Stomach (tissue), 9 donors: Measurements from ENCODE around the gene SAMD14. TPM values are rescaled to one million over a fixed set of nuclear protein-coding genes. Genes with fewer than 3 reads are reported as not detected.
A peak's percentile ranks its signal among the peaks of the same experiment; 100 is the strongest.

Experiments
- DNase-seq, 2 donors: peaks; one replicate each; pipeline versions ENCODE4 v3.0.0 to v3.0.0-alpha.2; 2013 to 2019
- H3K27ac ChIP-seq, 5 donors: fragments of 200-600 bp in 4 of 5; sonication (generic) in 4 of 5; one replicate each; pipeline ENCODE4 v1.5.1; 2013 to 2019; ENCODE audit warnings: mild to moderate bottlenecking in 1 of 5, moderate library complexity in 1 of 5
- H3K27me3 ChIP-seq, 3 donors: fragments of 200-600 bp; sonication (generic); one replicate each; pipeline ENCODE4 v1.5.1; 2017 to 2019; ENCODE audit warnings: mixed run types in 1 of 3
- H3K36me3 ChIP-seq, 4 donors: fragments of 200-600 bp; sonication (generic); 1 replicate in 3 of 4; 2 replicates in 1 of 4; pipeline ENCODE4 v1.5.1; 2016 to 2019
- H3K4me1 ChIP-seq, 4 donors: fragments of 200-600 bp; sonication (generic); one replicate each; pipeline ENCODE4 v1.5.1; 2016 to 2019
- H3K4me3 ChIP-seq, 4 donors: fragments of 200-600 bp; sonication (generic) in 3 of 4; one replicate each; pipeline ENCODE4 v1.5.1; 2016 to 2019; ENCODE audit warnings: mild to moderate bottlenecking in 1 of 4
- H3K9me3 ChIP-seq, 4 donors: fragments of 200-600 bp; sonication (generic); one replicate each; pipeline ENCODE4 v1.5.1; 2016 to 2019
- CTCF ChIP-seq, 7 experiments: fragments of 450-650 bp in 4 of 7; fragments of 200-600 bp in 3 of 7; sonication (generic) in 3 of 7; IDR thresholded peaks; one replicate each; pipeline ENCODE4 v1.5.1; 2016 to 2019; ENCODE audit warnings: antibody characterized with exemption in 7 of 7, control low read depth in 2 of 7, mild to moderate bottlenecking in 1 of 7
- EP300 ChIP-seq: sonication (generic); formaldehyde crosslinking; IDR thresholded peaks from one replicate; pipeline ENCODE4 v1.6.1; 2017; ENCODE audit warnings: antibody characterized with exemption
- POLR2A ChIP-seq, 4 donors: fragments of 450-650 bp; IDR thresholded peaks; one replicate each; pipeline ENCODE4 v1.6.1; 2016; ENCODE audit warnings: antibody characterized with exemption in 4 of 4, control low read depth in 2 of 4, mild to moderate bottlenecking in 1 of 4, moderate library complexity in 1 of 4
- POLR2AphosphoS5 ChIP-seq, 3 donors: sonication (generic); formaldehyde crosslinking; IDR thresholded peaks; one replicate each; pipeline ENCODE4 v1.6.1; 2016; ENCODE audit warnings: antibody characterized with exemption in 3 of 3
- WGBS, 5 donors: extraction: QIAGEN DNeasy Blood & Tissue Kit in 3 of 5; methylation state at CpG; one replicate each; pipeline versions ENCODE4 v1.1.5 to v1.1.7; 2013 to 2018; 5-methylcytosine and 5-hydroxymethylcytosine counted together
- intact Hi-C: fragments of 100-400 bp; cut with DNase I; formaldehyde crosslinking; loops from one replicate; pipeline ENCODE4 v1.15.1; 2023; ENCODE audit warnings: low total_unique reads
- polyA plus RNA-seq, 3 donors: library from polyadenylated mRNA; stranded (reverse); fragments of 200-250 nt; gene quantifications; one replicate each; pipeline ENCODE4 v1.2.3, GENCODE V29; 2013
- total RNA-seq, 5 donors: library from RNA; depleted of rRNA; stranded (reverse); fragments of >200 nt; gene quantifications; one replicate each; pipeline versions ENCODE4 v1.1.0 to v1.2.3, GENCODE V29; 2014 to 2016
- donor health status: healthy with polysubstance abuse.
- donor health status: Bipolar disorder and iron deficiency.
- donor health status: healthy.

Gene SAMD14
- total and polyA plus RNA-seq, 8 donors = 1.3 to 87.0 (median 1.8) TPM; not detected in 2

GRCh38 chr17:50114401-50114800 is 15.6 kb downstream of the SAMD14 start:
- no peak overlapping the region for H3K4me3 ChIP-seq
- H3K27me3 ChIP-seq = peaks cover 0 to 33% (median 10%) of the 10 kb centered on the region in 3 donors
- no peaks in the 10 kb centered on the region for H3K9me3 ChIP-seq
- no peak for TF ChIP-seq EP300
- TF ChIP-seq POLR2A (IDR thresholded peaks at IDR 0.05) = no peak
- TF ChIP-seq CTCF (IDR thresholded peaks at IDR 0.05) = no peak
- no peak for TF ChIP-seq POLR2AphosphoS5 (IDR thresholded peaks at IDR 0.05)
- WGBS, 5 donors = 71 to 87% (median 80%) methylated on average over 2 to 4 of the region's 4 CpGs
- H3K36me3 ChIP-seq = peaks cover 0 to 21% (median 20%) of the 10 kb centered on the region in 4 donors
- no peak overlapping the region for H3K27ac ChIP-seq
- H3K4me1 ChIP-seq = peaks cover 39 to 60% (median 47%) of the 10 kb centered on the region in 4 donors
- DNase-seq = no peak
- intact Hi-C loops = no loop called here

DNA sequence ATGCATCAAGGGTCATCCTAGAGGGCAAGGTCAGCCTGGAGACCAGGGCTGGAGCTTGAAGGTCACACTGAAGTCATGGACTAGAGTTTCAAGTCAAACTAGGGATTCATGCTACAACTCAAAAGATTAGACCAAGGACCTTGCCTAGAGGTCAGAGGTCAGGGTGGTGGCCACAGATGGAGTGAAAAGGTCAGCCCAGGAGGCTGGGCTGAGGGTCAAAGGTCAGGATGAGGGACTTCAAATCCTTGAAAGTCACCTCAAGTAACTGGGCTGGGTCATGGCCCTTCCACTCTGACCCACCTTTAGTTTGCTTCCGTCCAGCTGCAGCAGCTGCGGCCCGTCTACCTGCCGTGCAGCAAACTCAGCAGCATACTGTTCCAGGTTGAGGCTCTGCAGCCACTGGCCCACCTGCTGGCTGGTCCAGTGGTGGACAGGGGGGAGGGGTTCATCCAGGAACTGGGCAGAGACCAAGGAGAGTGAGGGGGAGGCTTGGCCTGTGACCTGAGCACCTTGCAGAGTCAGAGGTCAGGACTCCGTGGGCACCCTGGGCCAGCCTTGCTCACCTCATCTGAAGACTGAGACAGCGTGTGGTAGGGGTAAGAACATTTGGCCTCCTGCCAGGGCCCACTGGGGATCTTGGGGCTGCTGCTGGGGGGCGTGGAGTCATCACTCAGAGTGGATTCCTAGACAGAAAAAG is 16.2 kb downstream of the SAMD14 start:
- WGBS, 5 donors = 60 to 78% (median 73%) methylated on average over 7 of the region's 7 CpGs
- Histone ChIP-seq H3K9me3 (no peaks in the 10 kb centered on the region), H3K4me3 (no peak overlapping the region), H3K4me1 (peaks cover 39 to 60% (median 47%) of the 10 kb centered on the region in 4 donors), H3K36me3 (peaks cover 6 to 28% (median 26%) of the 10 kb centered on the region in 4 donors), H3K27me3 (peaks cover 0 to 28% (median 10%) of the 10 kb centered on the region in 3 donors), H3K27ac (peak overlapping the region in 1 of 5 donors; percentile 82)
- no peak for DNase-seq
- intact Hi-C loops = no loop called here
- TF ChIP-seq POLR2AphosphoS5 (IDR thresholded peaks at IDR 0.05) = no peak
- no peak for TF ChIP-seq EP300
- TF ChIP-seq CTCF (IDR thresholded peaks at IDR 0.05) = no peak
- TF ChIP-seq POLR2A (IDR thresholded peaks at IDR 0.05) = no peak

DNA sequence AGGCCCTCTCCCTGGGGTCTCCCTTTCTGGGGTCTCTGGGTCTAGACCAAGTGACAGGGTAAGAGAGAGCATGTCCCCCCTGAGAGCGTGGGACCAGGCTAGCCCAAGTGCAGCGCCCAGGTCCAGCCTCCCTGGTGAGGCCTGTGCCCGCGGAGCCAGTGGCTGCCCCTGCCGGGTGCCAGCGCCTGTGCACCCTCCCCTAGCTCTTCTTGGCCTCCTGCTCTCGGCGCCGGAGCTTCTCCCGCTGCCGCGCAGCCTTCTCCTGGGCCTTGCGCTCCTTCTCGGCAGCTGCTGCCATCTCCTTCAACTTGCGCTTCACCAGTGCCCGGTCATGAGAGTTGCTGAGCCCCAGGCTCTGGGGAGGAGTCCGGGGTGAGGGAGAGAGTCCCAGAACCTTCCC is 17.3 kb downstream of the SAMD14 start:
- 63 to 77% (median 66%) methylated on average over 8 to 17 of the region's 17 CpGs for whole genome bisulfite sequencing, 5 donors
- Histone ChIP-seq H3K4me1 (peaks cover 35 to 53% (median 41%) of the 10 kb centered on the region in 4 donors), H3K9me3 (no peaks in the 10 kb centered on the region), H3K27ac (peak overlapping the region in 4 of 5 donors; percentile 71 to 82 (median 76)), H3K27me3 (peaks cover 0 to 21% (median 5%) of the 10 kb centered on the region in 3 donors), H3K4me3 (no peak overlapping the region), H3K36me3 (peaks cover 16 to 38% (median 37%) of the 10 kb centered on the region in 4 donors)
- no peak for DNase-seq
- intact Hi-C loops = no loop called here
- TF ChIP-seq EP300 (no peak), CTCF (IDR thresholded peaks at IDR 0.05) (peak in 1 of 7 experiments; percentile 4)

- WGBS, 5 donors = 51 to 63% (median 53%) methylated on average over 11 to 14 of the region's 14 CpGs
- peak; percentile 46 to 66 for DNase-seq
- intact Hi-C loops = no loop called here
- peak overlapping the region; percentile 34 to 82 (median 74) for H3K27ac ChIP-seq
- H3K4me3 ChIP-seq = no peak overlapping the region
- TF ChIP-seq POLR2AphosphoS5 (IDR thresholded peaks at IDR 0.05) (peak in 1 of 3 donors; percentile 3), EP300 (no peak), POLR2A (IDR thresholded peaks at IDR 0.05) (no peak), CTCF (IDR thresholded peaks at IDR 0.05) (peak in 1 of 7 experiments; percentile 3)
- H3K27me3 ChIP-seq = peaks cover 0 to 13% (median 0%) of the 10 kb centered on the region in 3 donors
- H3K36me3 ChIP-seq = peaks cover 18 to 46% (median 44%) of the 10 kb centered on the region in 4 donors
- H3K9me3 ChIP-seq = no peaks in the 10 kb centered on the region
- H3K4me1 ChIP-seq = peaks cover 28 to 45% (median 34%) of the 10 kb centered on the region in 4 donors
Measured at GRCh38 chr17:50111673-50112655, 18.0 kb downstream of the SAMD14 start.
